Measurements from ENCODE around the gene GRM5.
"Not testable (repeated sequence)": the region's sequence is repeated elsewhere in the genome, so short reads cannot be mapped to it uniquely, and the experiment has no call there.

The GRM5 gene

GRCh38 chr11:88480223-88480622 is 585.6 kb downstream of the GRM5 start:
- TF ChIP-seq CTCF (IDR thresholded peaks at IDR 0.05; ENCODE audit: low read length, missing control alignments), result no peak
- no peak overlapping the region for H3K4me3 ChIP-seq (replicated peaks; ENCODE audit: low read depth, low read length)
- DNase-seq (ENCODE audit: low read depth), result peak; percentile 93

DNA sequence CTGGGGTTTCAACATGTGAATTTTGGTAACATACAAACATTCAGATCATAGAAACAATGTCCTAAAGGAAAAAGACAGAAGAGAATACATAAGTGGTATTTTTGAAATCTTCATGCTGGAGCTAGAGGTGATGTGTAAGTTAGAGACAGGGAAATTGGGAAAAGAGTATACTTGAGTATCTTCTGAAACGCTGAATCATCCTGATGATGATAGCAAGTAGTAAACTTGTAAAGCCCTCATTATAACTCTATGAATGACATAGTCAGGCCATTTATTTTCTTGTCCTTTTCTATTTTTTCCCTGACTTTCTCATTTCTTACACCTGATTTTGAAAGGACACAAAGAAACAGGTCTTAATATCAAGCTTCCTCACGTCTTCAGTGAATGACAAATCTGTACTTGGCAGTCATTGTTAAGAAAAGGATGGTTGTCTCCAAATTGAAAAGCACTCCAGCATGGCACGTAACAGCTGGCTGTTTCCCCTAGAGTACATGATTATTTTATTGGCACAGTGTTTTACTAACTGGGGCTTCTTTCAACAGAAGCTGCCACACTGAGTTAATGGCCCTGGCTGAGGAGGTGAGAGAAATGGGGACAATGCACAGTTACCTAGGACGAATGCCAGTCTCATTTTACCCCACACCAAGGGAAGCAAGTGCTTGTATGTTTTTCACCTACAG is 587.5 kb downstream of the GRM5 start:
- no peak overlapping the region for H3K4me3 ChIP-seq (replicated peaks; ENCODE audit: low read depth, low read length)
- no peak for DNase-seq (ENCODE audit: low read depth)
- no peak for TF ChIP-seq CTCF (IDR thresholded peaks at IDR 0.05; ENCODE audit: low read length, missing control alignments)

DNA sequence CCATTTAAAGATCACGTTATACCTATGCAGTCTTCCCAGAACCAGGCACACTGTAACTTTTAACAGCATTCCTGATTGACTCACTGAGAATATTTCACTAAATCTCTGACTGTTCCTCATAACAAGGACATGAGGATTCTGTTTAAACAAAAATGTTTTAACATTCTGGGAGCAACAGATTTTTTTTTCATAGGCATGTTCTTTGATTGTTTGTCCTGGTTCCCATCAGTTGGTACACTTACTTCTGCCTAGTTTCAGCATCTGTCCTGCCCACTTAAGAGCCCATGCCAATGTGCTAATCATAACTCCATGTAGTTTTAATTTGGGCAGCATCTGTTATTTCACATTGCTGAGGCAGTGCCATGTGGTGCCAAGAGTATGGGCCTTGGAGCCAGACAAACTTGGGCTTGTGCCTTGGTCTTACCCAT is 589.8 kb downstream of the GRM5 start:
- no peak for DNase-seq (ENCODE audit: low read depth)
- no peak overlapping the region for H3K4me3 ChIP-seq (replicated peaks; ENCODE audit: low read depth, low read length)
- TF ChIP-seq CTCF (IDR thresholded peaks at IDR 0.05; ENCODE audit: low read length, missing control alignments), result no peak

DNA sequence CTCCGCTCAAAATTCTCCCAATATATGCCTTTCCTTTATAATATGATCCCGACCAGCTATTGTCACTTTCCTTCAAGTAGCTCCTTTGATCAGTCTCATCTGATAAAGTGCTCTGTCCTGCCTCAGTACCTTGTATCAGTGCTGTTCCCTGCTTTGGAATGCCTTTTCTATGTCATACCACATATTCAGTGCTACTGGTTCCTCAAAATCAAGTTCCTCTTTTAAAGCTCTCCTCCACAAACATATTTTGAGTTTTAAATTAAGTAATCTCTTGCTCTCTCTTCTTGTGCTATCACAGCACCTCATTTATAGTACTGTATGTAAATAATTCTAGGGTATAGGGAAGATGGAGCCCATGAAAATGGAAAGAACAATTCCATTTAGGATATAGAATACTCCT is 591.1 kb downstream of the GRM5 start:
- H3K4me3 ChIP-seq (replicated peaks; ENCODE audit: low read depth, low read length), result no peak overlapping the region
- TF ChIP-seq CTCF (IDR thresholded peaks at IDR 0.05; ENCODE audit: low read length, missing control alignments), result no peak
- DNase-seq (ENCODE audit: low read depth), result no peak

- no peak for TF ChIP-seq CTCF (IDR thresholded peaks at IDR 0.05; ENCODE audit: low read length, missing control alignments)
- no peak for DNase-seq (ENCODE audit: low read depth)
- no peak overlapping the region for H3K4me3 ChIP-seq (replicated peaks; ENCODE audit: low read depth, low read length)
Observed at GRCh38 chr11:88469561-88470225, 596.1 kb downstream of the GRM5 start.

DNA sequence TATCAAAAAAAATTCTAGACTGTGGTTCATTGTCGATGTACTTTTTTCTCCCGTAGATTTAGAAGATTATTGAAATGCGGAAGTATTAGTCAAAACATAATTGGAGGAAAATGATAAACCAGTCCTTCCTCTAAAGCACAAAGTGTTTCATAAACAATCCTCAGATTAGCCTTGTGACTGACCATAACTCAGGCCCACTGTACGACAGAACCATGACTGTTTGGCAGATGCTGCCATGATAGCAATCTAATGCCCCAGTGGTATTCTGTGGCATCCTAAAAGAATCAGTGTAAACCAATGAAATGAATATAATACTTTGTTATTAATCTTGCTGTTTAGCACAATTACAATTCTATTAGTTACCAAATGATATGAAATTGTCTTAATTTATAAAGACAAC is 601.3 kb downstream of the GRM5 start:
- no peak for TF ChIP-seq CTCF (IDR thresholded peaks at IDR 0.05; ENCODE audit: low read length, missing control alignments)
- DNase-seq (ENCODE audit: low read depth), result no peak
- H3K4me3 ChIP-seq (replicated peaks; ENCODE audit: low read depth, low read length), result no peak overlapping the region

DNA sequence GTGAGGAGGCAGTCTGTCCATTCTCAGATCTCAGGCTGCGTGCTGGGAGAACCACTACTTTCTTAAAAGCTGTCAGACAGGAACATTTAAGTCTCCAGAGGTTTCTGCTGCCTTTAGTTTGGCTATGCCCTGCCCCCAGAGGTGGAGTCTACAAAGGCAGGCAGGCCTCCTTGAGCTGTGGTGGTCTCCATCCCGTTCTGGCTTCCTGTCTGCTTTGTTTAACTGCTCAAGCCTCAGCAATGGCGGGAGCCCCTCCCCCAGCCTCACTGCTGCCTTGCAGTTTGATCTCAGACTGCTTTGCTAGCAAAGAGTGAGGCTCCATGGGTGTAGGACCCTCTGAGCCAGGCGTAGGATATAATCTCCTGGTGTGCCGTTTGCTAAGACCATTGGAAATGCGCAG is 602.5 kb downstream of the GRM5 start:
- DNase-seq (ENCODE audit: low read depth); H3K4me3 ChIP-seq (replicated peaks; ENCODE audit: low read depth, low read length): not testable (repeated sequence)

DNA sequence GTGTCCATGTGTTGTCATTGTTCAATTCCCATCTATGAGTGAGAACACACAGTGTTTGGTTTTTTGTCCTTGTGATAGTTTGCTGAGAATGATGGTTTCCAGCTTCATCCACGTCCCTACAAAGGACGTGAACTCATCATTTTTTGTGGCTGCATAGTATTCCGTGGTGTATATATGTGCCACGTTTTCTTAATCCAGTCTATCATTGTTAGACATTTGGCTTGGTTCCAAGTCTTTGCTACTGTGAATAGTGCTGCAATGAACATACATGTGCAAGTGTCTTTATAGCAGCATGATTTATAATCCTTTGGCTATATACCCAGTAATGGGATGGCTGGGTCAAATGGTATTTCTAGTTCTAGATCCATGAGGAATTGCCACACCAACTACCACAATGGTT is 607.7 kb downstream of the GRM5 start:
- not testable (repeated sequence) for H3K4me3 ChIP-seq (replicated peaks; ENCODE audit: low read depth, low read length); DNase-seq (ENCODE audit: low read depth)

Measured in fibroblast of pulmonary artery (primary cell).